SK-N-SH treated with all-trans-retinoic acid at 6 μM for 48 hours (cell line): ENCODE data around the gene DTD1.

Experiments used
- ARNTL ChIP-seq: fragments of 450-650 bp; formaldehyde crosslinking; IDR thresholded peaks from 2 replicates; pipeline ENCODE4 v1.5.0; 2020; ENCODE audit warnings: low read depth, mild to moderate bottlenecking, moderate library complexity, borderline replicate concordance
- BACH2 ChIP-seq: fragments of 250-450 bp; sonication (Bioruptor Pico); IDR thresholded peaks from 2 replicates; pipeline ENCODE4 v1.9.0; 2021; ENCODE audit warnings: mild to moderate bottlenecking, borderline replicate concordance
- GLIS3 ChIP-seq: fragments of 250-450 bp; sonication (Bioruptor Pico); IDR thresholded peaks from 2 replicates; pipeline ENCODE4 v1.5.0; 2020; ENCODE audit warnings: mild to moderate bottlenecking, moderate library complexity
- RARB ChIP-seq: fragments of 250-450 bp; sonication (Bioruptor Pico); IDR thresholded peaks from 2 replicates; pipeline ENCODE4 v1.8.0; 2021; ENCODE audit warnings: mild to moderate bottlenecking, moderate library complexity
- TCF4 ChIP-seq: fragments of 250-450 bp; sonication (Bioruptor Pico); IDR thresholded peaks from 2 replicates; pipeline ENCODE4 v1.8.0; 2021; ENCODE audit warnings: mild to moderate bottlenecking, moderate library complexity, borderline replicate concordance
- TSHZ2 ChIP-seq: fragments of 250-450 bp; sonication (Bioruptor Pico); IDR thresholded peaks from 2 replicates; pipeline ENCODE4 v1.5.0; 2020; ENCODE audit warnings: mild to moderate bottlenecking, moderate library complexity
- ZC3H10 ChIP-seq: fragments of 250-450 bp; sonication (Bioruptor Pico); IDR thresholded peaks from 2 replicates; pipeline ENCODE4 v1.5.1; 2021; ENCODE audit warnings: mild to moderate bottlenecking, moderate library complexity
- ZFP3 ChIP-seq: fragments of 250-450 bp; sonication (Bioruptor Pico); IDR thresholded peaks from 2 replicates; pipeline ENCODE4 v1.5.0; 2020; ENCODE audit warnings: mild to moderate bottlenecking, moderate library complexity
- ZFP30 ChIP-seq: fragments of 450-650 bp; formaldehyde crosslinking; IDR thresholded peaks from 2 replicates; pipeline ENCODE4 v1.5.0; 2022; ENCODE audit warnings: mild to moderate bottlenecking, moderate library complexity
- ZNF70 ChIP-seq: fragments of 450-650 bp; formaldehyde crosslinking; IDR thresholded peaks from 2 replicates; pipeline ENCODE4 v1.5.0; 2020; ENCODE audit warnings: mild to moderate bottlenecking, moderate library complexity
- TF ChIP-seq, protein P1 (sequence below): fragments of 250-450 bp; sonication (Bioruptor Pico); IDR thresholded peaks from 2 replicates; pipeline ENCODE4 v1.8.0; 2020; ENCODE audit warnings: mild to moderate bottlenecking, moderate library complexity, borderline replicate concordance

GRCh38 chr20:18654448-18654773, 66.6 kb downstream of the DTD1 start:
- no peak for TF ChIP-seq ZC3H10 (CRISPR knock-in tag)
- no peak for TF ChIP-seq TSHZ2 (CRISPR knock-in tag)
- TF ChIP-seq, protein P1, sequence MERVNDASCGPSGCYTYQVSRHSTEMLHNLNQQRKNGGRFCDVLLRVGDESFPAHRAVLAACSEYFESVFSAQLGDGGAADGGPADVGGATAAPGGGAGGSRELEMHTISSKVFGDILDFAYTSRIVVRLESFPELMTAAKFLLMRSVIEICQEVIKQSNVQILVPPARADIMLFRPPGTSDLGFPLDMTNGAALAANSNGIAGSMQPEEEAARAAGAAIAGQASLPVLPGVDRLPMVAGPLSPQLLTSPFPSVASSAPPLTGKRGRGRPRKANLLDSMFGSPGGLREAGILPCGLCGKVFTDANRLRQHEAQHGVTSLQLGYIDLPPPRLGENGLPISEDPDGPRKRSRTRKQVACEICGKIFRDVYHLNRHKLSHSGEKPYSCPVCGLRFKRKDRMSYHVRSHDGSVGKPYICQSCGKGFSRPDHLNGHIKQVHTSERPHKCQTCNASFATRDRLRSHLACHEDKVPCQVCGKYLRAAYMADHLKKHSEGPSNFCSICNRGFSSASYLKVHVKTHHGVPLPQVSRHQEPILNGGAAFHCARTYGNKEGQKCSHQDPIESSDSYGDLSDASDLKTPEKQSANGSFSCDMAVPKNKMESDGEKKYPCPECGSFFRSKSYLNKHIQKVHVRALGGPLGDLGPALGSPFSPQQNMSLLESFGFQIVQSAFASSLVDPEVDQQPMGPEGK: no peak
- no peak for TF ChIP-seq ZFP3
- no peak for TF ChIP-seq GLIS3 (CRISPR knock-in tag)
- no peak for TF ChIP-seq RARB (CRISPR knock-in tag)
- TF ChIP-seq ARNTL (CRISPR knock-in tag): no peak
- TF ChIP-seq ZFP30 (CRISPR knock-in tag): no peak
- no peak for TF ChIP-seq TCF4 (CRISPR knock-in tag)
- no peak for TF ChIP-seq BACH2 (CRISPR knock-in tag)
- TF ChIP-seq ZNF70 (CRISPR knock-in tag): no peak
